ENCODE data around the gene GATB.

The GATB gene

GRCh38 chr4:151678048-151678872, 82.5 kb downstream of the GATB start:
- no peak for TF ChIP-seq CTCF (conservative IDR thresholded peaks at IDR 0.05)

GRCh38 chr4:151677193-151677592, 83.6 kb downstream of the GATB start:
- H3K27ac ChIP-seq: no peak overlapping the region
- no peak for TF ChIP-seq CTCF (conservative IDR thresholded peaks at IDR 0.05)

More at GRCh38 chr4:151678048-151678872, 82.5 kb downstream of the GATB start:
- peak overlapping the region; percentile 45 for H3K27ac ChIP-seq

- no peak for TF ChIP-seq CTCF (conservative IDR thresholded peaks at IDR 0.05)
- H3K27ac ChIP-seq: no peak overlapping the region
These were observed 84.5 kb downstream of the GATB start for GRCh38 chr4:151676301-151676700.

GRCh38 chr4:151675411-151675971, 85.3 kb downstream of the GATB start:
- peak overlapping the region; percentile 48; the same call in 1 of the 2 replicates for H3K27ac ChIP-seq

GRCh38 chr4:151674804-151675391, 85.9 kb downstream of the GATB start:
- no peak for TF ChIP-seq CTCF (conservative IDR thresholded peaks at IDR 0.05)
- peak overlapping the region; percentile 48 for H3K27ac ChIP-seq

More at GRCh38 chr4:151675411-151675971, 85.3 kb downstream of the GATB start:
- no peak for TF ChIP-seq CTCF (conservative IDR thresholded peaks at IDR 0.05)

GRCh38 chr4:151673908-151674520, 86.8 kb downstream of the GATB start:
- peak overlapping the region; percentile 48 for H3K27ac ChIP-seq
- TF ChIP-seq CTCF (conservative IDR thresholded peaks at IDR 0.05): no peak

- no peak overlapping the region for H3K27ac ChIP-seq
- TF ChIP-seq CTCF (conservative IDR thresholded peaks at IDR 0.05): no peak
These were observed 87.8 kb downstream of the GATB start for GRCh38 chr4:151672996-151673395.
